ENCODE data around the gene COL6A1.

- TF ChIP-seq CTCF (IDR thresholded peaks at IDR 0.05; ENCODE audit: borderline replicate concordance, extremely low read depth, low read length, poor library complexity, severe bottlenecking) (no peak), EZH2 (IDR thresholded peaks at IDR 0.05; ENCODE audit: borderline replicate concordance, low read depth, low read length, severe bottlenecking) (no peak)
Measured at GRCh38 chr21:46014828-46015227, 33.3 kb downstream of the COL6A1 start.
